Stimulated activated CD4-positive, alpha-beta T cell treated with anti-CD3 and anti-CD28 coated beads, Interleukin-12 subunit alpha, Interleukin-12 subunit beta, amount 100 ng/mL, for 4 hours (primary cell): ENCODE measurements around the gene CACNG1.

Source experiments
- DNase-seq: peaks from one replicate; pipeline ENCODE4 v3.0.0-alpha.2; 2020

Gene CACNG1

DNA sequence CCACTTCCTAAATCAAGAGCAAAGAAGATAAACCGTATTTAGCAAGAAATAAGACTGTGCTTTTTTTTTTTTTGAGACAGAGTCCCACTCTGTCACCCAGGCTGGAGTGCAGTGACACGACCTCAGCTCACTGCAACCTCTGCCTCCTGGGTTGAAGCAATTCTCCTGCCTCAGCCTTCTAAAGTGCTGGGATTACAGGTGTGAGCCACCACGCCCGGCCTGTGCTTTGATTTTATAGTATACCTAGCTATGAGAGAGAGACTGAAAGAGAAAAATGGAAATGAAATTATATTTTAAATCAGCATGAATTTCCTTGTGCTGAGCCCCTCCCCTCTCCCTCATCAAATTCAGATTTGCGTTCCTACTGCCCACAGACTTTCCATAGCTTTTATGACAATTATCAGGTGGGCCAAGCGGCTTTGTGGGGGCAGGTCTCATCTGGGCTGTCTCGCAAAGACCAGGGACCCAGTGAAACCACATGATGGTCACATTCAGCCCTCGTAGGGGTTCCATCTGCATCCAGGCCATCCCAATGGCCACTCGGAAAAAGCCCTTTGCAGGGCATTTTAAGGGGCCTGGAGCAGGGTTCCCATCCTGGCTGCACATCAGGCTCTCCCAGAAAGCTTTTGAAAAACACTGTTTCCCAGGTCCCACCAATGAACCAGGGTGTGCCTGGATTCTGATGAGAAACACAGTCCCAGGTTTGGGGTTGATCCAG, 8.5 kb downstream of the CACNG1 start:
- DNase-seq, result no peak

DNA sequence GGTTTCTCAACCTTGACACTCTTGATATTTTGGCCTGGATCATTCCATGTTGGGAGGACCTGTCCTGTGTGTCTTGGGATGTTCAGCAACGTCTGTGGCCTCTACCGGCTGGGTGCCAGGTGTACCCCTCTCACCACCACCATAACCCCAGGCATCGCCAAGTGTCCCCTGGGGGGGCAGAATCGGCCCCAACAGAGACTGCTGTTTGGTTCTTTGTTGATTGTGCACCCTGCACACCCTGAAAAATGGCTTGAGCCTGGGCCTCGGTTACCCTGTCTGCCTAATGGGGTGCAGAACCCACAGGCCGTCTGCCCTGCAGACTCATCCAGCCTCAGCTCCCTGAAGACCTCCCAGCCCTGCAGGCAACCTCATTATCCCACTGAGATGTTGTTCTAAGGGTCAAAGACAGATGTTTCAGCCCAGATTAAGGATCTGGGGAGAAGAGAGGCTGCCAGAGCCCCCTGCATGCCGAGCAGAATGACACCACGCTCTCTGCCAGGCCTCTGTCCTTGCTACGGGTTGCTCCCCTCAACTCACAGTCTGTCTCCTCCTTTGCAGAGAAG, 9.2 kb downstream of the CACNG1 start:
- DNase-seq, result no peak

DNA sequence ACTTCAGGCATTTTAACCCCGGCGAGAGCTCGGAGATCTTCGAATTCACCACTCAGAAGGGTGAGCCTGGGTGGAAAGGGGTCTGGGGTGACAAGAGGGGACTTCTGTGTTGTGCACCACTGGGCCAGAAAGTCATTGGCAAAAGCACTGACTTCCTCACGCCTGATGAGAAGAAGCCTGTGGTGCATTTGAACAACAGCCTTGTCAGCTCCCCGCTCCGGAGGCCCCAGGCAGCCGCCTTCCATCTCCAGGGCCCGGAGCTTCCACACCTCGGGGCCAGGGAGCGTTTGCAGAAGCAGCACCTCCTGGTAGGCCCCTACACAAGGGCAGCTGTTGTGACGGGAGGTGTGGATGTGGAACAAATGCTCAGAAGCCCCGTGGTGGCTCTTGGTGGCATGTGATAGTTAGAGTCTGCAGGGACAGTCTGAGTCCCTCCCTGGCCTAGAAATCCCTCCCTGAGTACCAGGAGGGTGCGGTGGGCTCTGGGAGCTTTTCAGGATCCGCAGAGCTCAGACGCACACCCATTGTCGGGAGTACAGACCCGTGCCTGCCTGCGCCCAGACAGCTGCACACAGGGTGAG, 9.7 kb downstream of the CACNG1 start:
- DNase-seq, result no peak

DNA sequence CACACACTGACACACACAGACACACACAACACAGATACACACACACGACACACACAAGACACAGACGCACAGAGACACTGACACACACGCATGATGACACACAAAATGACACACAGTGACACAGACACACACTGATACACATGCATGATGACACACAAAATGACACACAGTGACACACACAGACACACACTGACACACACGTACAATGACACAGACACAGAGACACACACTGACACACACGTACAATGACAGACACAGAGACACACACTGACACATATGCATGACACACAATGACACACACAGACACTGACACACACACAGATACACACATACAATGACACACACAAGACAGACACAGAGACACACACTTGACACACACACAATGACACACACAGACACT, 10.3 kb downstream of the CACNG1 start:
- no peak for DNase-seq

DNA sequence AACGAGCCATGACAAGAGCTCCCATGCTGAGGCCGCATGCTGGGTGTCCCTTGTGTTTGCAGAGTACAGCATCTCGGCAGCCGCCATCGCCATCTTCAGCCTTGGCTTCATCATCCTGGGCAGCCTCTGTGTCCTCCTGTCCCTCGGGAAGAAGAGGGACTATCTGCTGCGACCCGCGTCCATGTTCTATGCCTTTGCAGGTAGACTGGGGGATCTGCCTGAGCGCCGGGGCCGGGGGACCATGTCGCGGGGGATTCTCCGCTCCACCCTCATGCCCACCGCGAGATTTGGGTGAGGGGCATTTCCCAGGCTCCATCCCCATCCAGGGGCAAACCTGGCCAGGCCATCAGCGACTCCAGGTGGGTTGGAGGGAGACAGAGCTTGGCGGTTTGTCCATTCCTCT, 10.7 kb downstream of the CACNG1 start:
- no peak for DNase-seq

DNA sequence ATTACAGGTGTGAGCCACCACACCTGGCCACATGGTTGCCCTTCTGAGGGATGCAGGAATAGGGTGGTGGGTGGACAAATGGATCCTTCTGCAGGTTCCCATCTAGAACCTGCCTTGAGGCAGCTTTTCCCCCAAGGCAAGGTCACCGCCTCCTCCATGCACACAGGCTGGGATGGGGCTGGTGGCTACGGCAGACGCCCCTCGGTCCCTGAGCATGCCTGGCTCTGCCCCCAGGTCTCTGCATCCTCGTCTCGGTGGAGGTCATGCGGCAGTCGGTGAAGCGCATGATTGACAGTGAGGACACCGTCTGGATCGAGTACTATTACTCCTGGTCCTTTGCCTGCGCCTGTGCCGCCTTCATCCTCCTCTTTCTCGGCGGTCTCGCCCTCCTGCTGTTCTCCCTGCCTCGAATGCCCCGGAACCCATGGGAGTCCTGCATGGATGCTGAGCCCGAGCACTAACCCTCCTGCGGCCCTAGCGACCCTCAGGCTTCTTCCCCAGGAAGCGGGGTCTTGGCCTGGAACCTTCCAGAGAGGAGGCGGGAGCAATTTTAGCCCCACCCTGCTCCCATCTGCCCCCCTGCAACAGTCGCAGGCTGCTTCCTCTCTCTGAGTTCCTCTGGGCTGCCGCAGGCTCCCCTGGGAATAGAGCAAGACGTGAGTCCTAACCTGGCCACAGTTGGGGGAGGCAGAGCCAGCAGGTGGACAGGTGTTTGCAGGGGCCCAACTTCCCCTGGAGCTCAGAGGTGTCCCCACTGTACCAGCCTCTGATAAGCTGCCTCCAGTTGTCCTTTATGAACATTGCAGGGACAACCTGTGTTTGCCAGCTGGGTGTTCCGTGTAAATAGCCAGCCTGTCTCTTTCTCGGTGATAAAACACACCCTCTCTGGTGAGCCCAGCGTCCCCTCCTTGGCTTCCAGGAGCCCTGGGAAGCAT, 11.7 kb downstream of the CACNG1 start:
- DNase-seq, result no peak

DNA sequence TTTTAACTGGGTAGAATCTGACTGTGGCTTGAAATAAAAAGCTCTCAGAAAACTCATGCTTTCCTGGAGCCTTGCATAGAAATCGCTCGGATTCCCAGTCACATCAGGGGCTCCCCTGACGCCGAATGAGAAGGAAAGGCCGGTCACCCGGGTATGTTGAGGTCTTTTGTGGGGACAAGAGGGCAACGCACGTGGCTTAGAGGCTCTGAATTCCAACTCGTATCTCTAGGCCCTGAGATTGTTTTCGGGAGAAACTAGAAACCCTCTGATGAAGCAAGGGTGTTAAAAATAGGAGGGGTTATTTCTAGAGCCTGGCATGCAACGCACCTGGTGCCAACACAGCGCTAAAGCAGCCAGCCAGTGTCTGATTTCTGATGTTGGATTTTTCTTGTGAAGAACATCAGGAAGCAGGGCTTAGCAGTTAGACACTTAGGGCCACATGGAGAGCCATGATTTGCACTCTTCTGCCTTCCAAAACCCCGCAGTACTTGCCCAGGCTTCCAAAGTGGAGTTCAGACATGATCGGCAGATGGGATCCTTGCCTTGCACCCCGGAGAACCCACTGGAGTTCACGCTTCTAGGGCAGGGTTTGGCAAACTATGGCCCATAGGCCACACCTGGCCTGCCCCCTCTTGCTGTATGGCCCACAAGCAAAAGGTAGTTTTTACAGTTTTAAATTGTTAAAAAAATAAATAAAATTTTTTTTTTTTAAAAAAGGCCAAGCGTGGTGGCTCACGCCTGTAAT, 12.6 kb downstream of the CACNG1 start:
- no peak for DNase-seq

DNA sequence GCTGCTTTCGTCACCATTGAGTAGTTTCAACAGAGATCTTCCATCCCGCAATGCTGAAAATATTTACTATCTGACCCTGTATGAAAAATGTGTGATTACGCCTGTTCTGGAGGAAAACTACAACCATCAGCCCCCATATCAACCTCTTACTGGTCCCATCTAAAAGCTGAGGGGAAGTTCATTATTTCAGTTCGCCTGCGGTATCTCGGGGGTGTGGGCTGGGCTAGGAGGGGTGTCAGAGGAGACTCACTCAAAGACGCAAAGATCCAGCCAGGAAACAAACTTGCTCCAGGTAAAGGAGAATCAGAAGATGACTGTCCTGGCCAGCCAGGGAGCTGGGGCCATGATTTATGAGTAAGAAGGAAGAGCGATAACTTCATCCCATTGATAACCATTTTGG, 13.7 kb downstream of the CACNG1 start:
- DNase-seq, result no peak

DNA sequence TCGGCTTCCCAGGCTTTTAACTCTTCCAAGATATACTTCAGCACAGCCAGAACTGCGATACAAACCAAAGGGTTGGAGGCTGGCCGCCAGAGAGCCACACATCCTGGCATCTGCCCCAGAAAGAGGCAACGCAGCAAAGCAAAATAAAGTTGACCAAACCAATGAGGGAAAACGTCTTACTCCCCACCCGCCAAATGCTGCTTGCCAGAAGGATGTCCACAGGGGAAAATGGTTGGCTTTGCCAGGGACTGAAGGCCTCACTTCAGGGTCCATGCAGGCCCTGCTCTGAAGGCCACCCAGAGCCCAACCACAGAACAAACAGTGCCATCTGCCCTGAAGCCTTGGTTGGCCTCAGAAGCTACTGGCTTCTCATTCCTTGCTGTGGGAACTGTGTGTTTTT, 15.0 kb downstream of the CACNG1 start:
- DNase-seq, result no peak

DNA sequence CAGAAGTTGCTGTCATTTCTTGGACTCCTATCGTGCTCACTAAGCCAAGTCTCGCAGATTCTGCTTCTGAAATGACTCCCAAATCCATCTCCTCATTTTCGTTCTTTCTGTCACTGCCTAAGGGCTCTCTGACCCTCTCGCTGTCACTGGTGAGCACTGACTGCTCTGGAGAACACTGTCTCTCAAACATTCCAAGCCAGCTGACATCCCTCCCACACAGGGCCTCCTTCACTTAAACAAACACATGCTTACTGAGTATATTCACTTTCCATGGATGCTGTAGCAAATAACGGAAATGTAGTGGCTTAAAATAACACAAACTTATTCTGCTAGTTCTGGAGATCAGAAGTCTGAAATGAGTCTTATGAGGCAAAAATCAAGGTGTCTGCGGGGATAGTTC, 18.8 kb downstream of the CACNG1 start:
- no peak for DNase-seq

DNA sequence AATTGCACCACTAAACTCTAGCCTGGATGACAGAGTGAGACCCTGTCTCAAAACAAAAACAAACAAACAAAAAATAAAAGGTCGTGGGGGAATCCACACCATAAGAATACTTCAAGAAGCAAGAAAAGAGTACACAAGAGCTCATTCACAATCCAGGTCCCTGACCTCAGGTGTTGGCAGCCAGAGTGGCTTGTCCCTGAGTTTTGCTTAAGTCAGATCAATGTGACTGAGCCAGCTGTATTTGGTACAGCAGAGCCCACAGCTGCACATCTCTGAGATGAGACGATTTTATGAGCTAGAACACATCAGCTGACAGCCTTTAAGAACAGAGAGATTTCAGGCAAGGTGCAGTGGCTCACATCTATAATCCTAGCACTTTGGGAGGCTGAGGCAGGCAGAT, 22.4 kb downstream of the CACNG1 start:
- DNase-seq, result no peak

DNA sequence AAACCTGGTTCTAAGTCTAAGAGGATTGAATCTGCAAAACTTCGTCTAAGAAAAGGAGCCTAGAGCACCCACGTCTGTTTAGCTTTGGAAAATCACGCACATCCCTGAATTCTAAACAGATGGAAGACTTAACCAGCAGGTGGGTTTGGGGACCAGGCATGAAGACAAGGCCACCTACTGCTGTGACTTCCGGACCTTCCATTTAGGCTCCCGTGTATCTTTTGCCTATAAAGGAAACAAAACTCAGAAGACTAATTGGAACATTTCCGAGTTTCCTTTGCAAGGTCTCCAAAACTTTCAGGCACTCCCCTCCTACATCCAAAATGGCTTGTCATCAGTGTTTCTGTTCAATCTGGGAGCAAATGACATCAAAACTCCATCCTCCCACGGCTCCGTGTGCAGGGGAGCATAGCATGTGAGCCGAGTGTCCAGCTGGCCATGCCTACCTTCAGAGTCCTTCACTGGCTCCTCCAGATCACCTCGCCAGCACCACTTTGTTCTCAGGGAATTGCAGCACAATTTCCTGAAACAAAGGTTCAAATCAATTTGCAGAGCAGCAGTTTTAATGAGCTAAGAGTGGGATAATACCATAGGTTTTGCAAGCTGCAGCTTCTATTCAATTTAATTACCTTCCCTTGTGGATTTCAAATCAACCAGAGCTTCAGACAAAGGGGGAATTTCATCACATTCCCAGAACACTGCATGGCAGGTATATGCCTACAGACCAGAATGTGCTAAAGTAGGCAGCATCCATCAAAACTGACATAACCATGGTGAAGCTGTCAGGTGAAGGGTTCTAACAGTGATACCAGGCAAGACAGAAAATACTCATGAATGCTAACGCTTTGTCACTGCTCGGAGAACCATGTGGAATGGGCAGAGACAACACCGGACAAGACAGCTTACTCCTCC, 23.5 kb downstream of the CACNG1 start:
- DNase-seq, result no peak

DNA sequence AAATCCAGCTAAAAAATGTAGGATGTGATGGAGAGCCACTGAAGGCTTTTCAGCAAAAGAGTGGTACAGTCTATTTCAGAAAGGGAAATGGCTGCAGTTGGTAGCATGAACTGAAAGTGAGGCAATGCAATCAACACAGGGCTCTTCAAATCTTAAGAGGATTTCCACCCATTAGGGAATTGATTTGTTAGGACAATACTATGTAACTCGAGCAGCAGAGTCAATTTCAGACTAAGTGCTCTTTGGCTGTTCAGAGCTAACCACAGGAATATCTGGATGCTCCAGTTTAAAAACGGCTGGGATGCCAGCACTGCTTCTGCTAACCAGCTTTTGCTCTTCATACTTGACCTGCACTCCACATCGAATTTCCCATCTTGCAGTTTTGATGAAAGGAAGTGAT, 24.6 kb downstream of the CACNG1 start:
- no peak for DNase-seq

DNA sequence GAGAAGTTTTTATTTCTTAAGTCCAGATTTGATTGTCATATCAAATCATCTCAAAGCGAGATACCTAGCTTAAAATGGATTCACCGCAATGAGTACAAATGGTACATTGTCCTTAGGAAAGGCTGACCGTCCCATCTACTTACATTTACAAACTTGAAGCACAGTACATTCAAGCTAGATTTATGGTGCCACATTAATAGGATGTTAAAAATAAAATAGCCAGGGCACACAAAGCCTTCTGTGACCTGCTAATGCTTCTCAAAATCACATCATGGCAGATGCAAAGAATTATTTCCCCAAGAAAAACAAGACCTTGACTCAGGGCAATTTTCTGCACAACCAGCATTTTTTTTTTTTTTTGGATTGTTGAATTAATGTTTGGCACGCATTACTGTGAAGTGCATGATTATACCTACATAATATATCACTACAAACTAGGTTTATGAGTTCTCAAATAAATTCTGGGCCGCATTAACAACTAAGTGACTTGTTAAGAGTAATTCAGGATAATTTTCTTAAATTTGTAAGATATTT, 25.3 kb downstream of the CACNG1 start:
- no peak for DNase-seq

DNA sequence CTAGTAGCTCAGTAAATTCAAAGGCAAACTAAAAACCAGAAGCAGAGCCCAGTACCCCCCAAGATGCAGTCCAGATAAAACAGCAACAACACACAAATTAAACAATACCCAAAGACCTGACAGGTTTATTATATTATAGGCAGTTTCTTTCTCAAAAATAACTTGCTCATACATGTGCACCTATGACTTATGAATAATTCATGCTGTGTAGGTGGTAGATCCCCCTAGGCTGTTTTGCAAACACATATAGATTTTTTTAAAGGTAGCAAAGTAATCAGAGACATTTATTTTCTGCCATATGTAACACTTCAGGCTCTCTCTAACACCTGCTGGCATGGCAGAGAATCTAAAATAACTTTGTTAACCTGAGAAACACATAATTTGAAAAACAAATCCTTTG, 27.2 kb downstream of the CACNG1 start:
- DNase-seq, result no peak

DNA sequence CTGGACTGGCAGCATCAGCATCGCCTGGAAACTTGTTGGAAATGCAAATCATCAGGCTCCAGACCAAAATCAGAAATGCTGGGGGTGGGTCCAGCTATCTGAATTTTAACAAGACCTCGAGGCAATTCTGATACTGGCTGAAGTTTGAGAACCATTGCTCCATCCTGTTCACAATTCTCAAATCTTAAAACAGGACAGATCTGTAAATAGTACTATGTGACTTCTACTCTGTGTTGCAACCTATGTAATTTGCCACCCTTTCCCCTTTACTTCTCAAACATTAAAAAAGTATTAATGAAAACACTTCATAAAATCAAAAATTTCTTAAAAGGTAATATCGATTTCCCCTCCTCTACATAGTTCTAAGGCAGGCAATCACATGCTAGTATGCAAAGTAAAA, 28.5 kb downstream of the CACNG1 start:
- no peak for DNase-seq

DNA sequence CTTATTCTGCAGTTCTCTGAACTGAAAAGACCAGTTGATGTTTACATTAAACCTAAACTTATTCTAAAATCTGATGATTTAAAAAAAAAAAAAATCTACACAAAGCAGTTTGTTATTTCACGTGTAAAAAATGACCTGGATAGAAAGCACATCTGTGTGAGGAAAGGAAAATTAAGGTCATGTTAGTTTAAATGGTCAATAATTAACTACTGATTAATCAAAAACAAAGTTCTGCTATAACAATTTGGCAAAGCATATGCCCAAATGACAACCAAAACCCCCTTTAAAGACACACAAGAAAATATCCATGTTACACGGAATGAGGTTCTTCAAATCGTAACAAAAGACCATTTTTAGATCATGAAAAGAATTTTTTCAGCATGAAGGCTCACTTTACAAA, 30.4 kb downstream of the CACNG1 start:
- DNase-seq, result no peak

DNA sequence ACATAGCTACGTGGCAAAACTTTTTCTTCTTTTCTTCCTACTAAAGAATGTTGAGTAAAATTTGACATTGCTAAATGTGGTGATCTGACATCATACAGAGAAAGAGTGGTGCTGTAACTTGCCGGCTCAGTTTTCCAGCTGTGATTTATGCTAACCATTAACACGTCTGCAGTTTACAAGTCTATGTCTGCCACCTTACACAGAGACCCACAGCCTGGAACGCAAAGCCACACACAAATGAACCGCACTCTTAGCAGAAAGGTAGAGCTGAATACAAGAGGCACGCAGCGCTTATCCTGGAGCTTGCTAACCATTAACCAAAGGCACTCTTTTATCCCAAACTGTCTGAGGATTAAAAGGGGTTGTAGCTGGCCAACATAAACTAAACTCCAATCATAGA, 31.9 kb downstream of the CACNG1 start:
- DNase-seq, result no peak

DNA sequence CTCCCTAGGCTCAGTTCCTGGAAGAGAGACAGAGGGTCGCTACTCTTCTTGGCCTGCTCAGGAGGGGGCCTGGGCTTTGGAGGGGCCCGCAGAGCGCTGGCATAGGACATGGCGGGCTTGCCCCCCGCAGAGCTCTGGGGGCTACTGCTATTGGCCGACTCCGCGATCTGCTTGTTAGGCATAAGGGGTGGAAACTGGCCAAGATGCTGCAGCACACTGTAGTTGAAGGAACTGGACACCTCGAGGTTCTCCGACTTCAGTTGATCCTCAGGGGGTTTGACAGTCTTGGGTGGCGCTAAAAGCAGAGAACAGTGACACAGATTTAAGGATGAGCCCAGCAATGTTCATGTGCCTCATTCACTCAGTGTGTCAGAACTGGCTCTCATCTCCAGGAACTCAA, 33.9 kb downstream of the CACNG1 start:
- DNase-seq, result no peak

DNA sequence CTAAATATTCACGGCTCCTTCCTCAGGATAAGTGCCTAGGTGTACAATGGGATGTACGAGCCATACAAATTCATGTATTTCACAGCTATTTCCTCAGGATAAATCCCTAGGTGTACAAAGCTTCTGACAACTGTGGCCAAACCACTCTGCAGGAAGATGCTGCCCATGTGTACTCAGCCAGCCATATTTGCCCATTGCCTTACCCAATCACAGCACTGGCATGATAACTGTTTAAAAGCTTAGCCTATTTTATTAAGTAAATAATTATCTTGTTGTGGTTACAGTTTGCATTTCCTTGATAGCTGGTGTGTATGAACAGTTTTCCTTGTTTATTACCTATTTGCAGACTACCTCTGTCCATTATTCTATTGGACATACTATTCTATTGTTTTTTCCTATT, 35.1 kb downstream of the CACNG1 start:
- no peak for DNase-seq

DNA sequence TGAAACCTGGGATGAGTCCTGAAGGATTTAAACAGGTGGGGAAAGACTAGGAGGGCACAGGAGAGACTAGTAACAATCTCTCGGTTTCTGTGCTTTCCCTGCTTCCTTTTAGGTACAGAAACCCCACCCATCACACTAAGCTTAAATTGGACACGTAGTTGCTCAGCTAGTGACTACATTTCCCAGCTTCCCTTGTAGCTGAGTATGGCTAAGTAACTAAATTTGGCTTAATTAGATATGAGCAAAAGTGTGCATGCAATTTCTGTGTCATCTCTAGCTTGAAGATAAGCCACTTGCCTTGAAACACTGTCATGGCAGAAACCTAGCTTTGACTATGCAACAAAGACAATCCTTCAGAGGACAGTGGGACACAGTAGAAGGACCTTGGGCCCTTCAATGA, 36.5 kb downstream of the CACNG1 start:
- no peak for DNase-seq

DNA sequence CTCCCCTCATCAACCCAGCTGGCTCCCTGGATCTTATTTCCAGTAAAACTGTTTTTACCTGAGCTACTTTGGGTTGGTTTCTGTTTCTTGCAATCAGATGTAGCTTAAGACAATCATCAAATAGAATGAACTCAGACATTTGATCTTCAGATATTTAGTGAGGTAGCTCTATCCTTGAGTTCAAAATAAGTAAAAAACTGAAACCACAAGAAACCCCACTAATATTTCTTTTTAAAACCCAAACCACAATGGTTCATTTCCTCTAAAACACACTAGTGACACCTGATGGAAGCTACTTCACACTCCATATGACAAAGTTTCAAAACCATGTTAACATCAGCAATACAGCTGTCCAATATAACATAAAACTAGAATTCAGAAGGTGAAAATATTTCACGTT, 37.8 kb downstream of the CACNG1 start:
- no peak for DNase-seq
